Endodermal cell (in vitro differentiated cells): ENCODE results near the gene BEST1. TPM values are rescaled to one million over a fixed set of nuclear protein-coding genes. Genes with fewer than 3 reads are reported as not detected.

ENCODE experiments used
- DNase-seq: peaks from one replicate; pipeline ENCODE4 v3.0.0-alpha.2; 2017
- H3K27ac ChIP-seq: 2 replicates; pipeline ENCODE4 v1.5.1; 2013; ENCODE audit warnings: mild to moderate bottlenecking, low read depth, low read length, moderate library complexity
- H3K27me3 ChIP-seq: 2 replicates; pipeline ENCODE4 v1.6.1; 2013; ENCODE audit warnings: mild to moderate bottlenecking, low read length, moderate library complexity; ENCODE audit not compliant: insufficient read depth, control insufficient read depth, poor library complexity, severe bottlenecking
- H3K36me3 ChIP-seq: 2 replicates; pipeline ENCODE4 v1.7.0; 2013; ENCODE audit warnings: mild to moderate bottlenecking, low read length, moderate library complexity; ENCODE audit not compliant: control insufficient read depth, insufficient read depth
- H3K4me1 ChIP-seq: one replicate; pipeline ENCODE4 v1.7.0; 2013; ENCODE audit warnings: low read length; ENCODE audit not compliant: control insufficient read depth, insufficient read depth
- H3K4me3 ChIP-seq: 2 replicates; pipeline ENCODE4 v1.5.1; 2013; ENCODE audit warnings: mild to moderate bottlenecking, low read length, moderate library complexity
- H3K9ac ChIP-seq: 2 replicates; pipeline ENCODE4 v1.6.1; 2013; ENCODE audit warnings: mild to moderate bottlenecking, low read length, moderate library complexity; ENCODE audit not compliant: poor library complexity, severe bottlenecking; ENCODE audit errors: extremely low read depth
- H3K9me3 ChIP-seq: 2 replicates; pipeline ENCODE4 v1.6.1; 2013; ENCODE audit warnings: mild to moderate bottlenecking, low read length, moderate library complexity; ENCODE audit not compliant: control insufficient read depth
- H3K27ac Mint-ChIP-seq: 2 replicates; pipeline ENCODE4 v1.8.0; 2020; ENCODE audit warnings: mixed read lengths
- H3K27me3 Mint-ChIP-seq: 2 replicates; pipeline ENCODE4 v1.8.0; 2021; ENCODE audit warnings: mild to moderate bottlenecking, mixed read lengths; ENCODE audit not compliant: insufficient read depth
- H3K36me3 Mint-ChIP-seq: 2 replicates; pipeline ENCODE4 v1.8.0; 2020; ENCODE audit warnings: low read depth, mixed read lengths
- H3K4me1 Mint-ChIP-seq: 2 replicates; pipeline ENCODE4 v1.8.0; 2020; ENCODE audit warnings: mixed read lengths
- H3K4me3 Mint-ChIP-seq: 2 replicates; pipeline ENCODE4 v1.8.0; 2020; ENCODE audit warnings: mild to moderate bottlenecking, moderate library complexity, mixed read lengths
- H3K9me3 Mint-ChIP-seq: 2 replicates; pipeline ENCODE4 v1.8.0; 2020; ENCODE audit warnings: mild to moderate bottlenecking, mixed read lengths
- CTCF ChIP-seq: fragments of 200-600 bp; sonication (generic); conservative IDR thresholded peaks from 2 replicates; pipeline ENCODE4 v1.5.0; 2021; ENCODE audit warnings: antibody characterized with exemption, mild to moderate bottlenecking
- WGBS, 2 experiments: methylation state at CpG; one replicate each; pipeline versions ENCODE4 v1.1.5 to v1.1.7; 2013; ENCODE audit warnings: missing lambda C conversion rate in 2 of 2, mixed read lengths in 1 of 2; ENCODE audit not compliant: insufficient coverage in 1 of 2, insufficient read length in 1 of 2; 5-methylcytosine and 5-hydroxymethylcytosine counted together
- total RNA-seq, 2 donors: library from RNA; stranded (reverse); fragmentation: NEBNext Ultra II Directional in 1 of 2; extraction: Animal tissue kit (Norgen Biotek cat#: 25700) in 1 of 2; gene quantifications; 2 replicates in 1 of 2; 3 replicates in 1 of 2; pipeline ENCODE4 v1.2.1, GENCODE V29; 2021

Gene BEST1
- total RNA-seq, 2 donors from 2014 or later = 0.26 to 0.40 TPM

- Histone ChIP-seq H3K9me3 (no peaks in the 10 kb centered on the region), H3K4me3 (no peak overlapping the region), H3K27me3 (no peaks in the 10 kb centered on the region), H3K4me1 (peaks cover 11% of the 10 kb centered on the region), H3K36me3 (no peaks in the 10 kb centered on the region), H3K9ac (no peak overlapping the region), H3K27ac (no peak overlapping the region)
- Mint-ChIP-seq H3K27ac (no peak overlapping the region), H3K9me3 (no peaks in the 10 kb centered on the region), H3K4me1 (peaks cover 6% of the 10 kb centered on the region), H3K4me3 (no peak overlapping the region), H3K36me3 (peaks cover 12% of the 10 kb centered on the region), H3K27me3 (no peaks in the 10 kb centered on the region)
- no peak for DNase-seq
- WGBS, 2 experiments = 90 to 92% methylated on average over 5 to 14 of the region's 14 CpGs
- no peak for TF ChIP-seq CTCF
Observed at GRCh38 chr11:61905801-61906521, 44.2 kb upstream of the BEST1 start.

- DNase-seq = no peak
- no peak overlapping the region for H3K4me3 ChIP-seq
- H3K27ac ChIP-seq = no peak overlapping the region
- no peaks in the 10 kb centered on the region for H3K27me3 ChIP-seq
- Mint-ChIP-seq H3K9me3 (no peaks in the 10 kb centered on the region), H3K36me3 (peaks cover 12% of the 10 kb centered on the region), H3K27ac (no peak overlapping the region), H3K4me3 (no peak overlapping the region), H3K4me1 (peaks cover 6% of the 10 kb centered on the region), H3K27me3 (no peaks in the 10 kb centered on the region)
- TF ChIP-seq CTCF = no peak
- no peaks in the 10 kb centered on the region for H3K9me3 ChIP-seq
- peaks cover 11% of the 10 kb centered on the region for H3K4me1 ChIP-seq
- no peaks in the 10 kb centered on the region for H3K36me3 ChIP-seq
- no peak overlapping the region for H3K9ac ChIP-seq
- 88% methylated on average over 13 to 14 of the region's 14 CpGs for WGBS, 2 experiments
Observed at GRCh38 chr11:61906522-61906909, 43.6 kb upstream of the BEST1 start.

GRCh38 chr11:61907282-61907681 lies 42.9 kb upstream of the BEST1 start:
- H3K27me3 Mint-ChIP-seq = no peaks in the 10 kb centered on the region
- H3K9me3 ChIP-seq = no peaks in the 10 kb centered on the region
- H3K36me3 Mint-ChIP-seq = peaks cover 12% of the 10 kb centered on the region
- H3K9me3 Mint-ChIP-seq = no peaks in the 10 kb centered on the region
- DNase-seq = no peak
- H3K9ac ChIP-seq = no peak overlapping the region
- H3K4me3 ChIP-seq = no peak overlapping the region
- WGBS, 2 experiments = 91% methylated on average over 11 to 19 of the region's 19 CpGs
- H3K27ac Mint-ChIP-seq = no peak overlapping the region
- H3K4me1 Mint-ChIP-seq = peaks cover 6% of the 10 kb centered on the region
- H3K4me1 ChIP-seq = peaks cover 11% of the 10 kb centered on the region
- H3K4me3 Mint-ChIP-seq = no peak overlapping the region
- H3K27me3 ChIP-seq = no peaks in the 10 kb centered on the region
- TF ChIP-seq CTCF = no peak
- no peaks in the 10 kb centered on the region for H3K36me3 ChIP-seq
- H3K27ac ChIP-seq = no peak overlapping the region
